PC-9 (cell line): ENCODE measurements around the gene PLK1. TPM values are rescaled to one million over a fixed set of nuclear protein-coding genes. Genes with fewer than 3 reads are reported as not detected.
"Not testable (repeated sequence)": the region's sequence is repeated elsewhere in the genome, so short reads cannot be mapped to it uniquely, and the experiment has no call there.

Source experiments
- BruUV-seq: library from RNA; stranded (reverse); fragments of 400-500 nt; replicated peaks from 2 replicates; lab custom pipeline; 2021; lab: Mats Ljungman, UMichigan
- CTCF ChIA-PET: fragments of 300-600 bp; sonication (Branson Sonifier 250); formaldehyde crosslinking; loops from one replicate; lab custom pipeline; 2022; ENCODE audit warnings: antibody characterized with exemption; lab: Charles Lee
- POLR2A ChIA-PET: fragments of 300-600 bp; sonication (Branson Sonifier 250); formaldehyde crosslinking; loops from one replicate; lab custom pipeline; 2022; ENCODE audit warnings: antibody characterized with exemption; ENCODE audit not compliant: unreplicated experiment; lab: Charles Lee
- DNase-seq, 2 experiments: peaks; one replicate each; pipeline versions ENCODE4 v3.0.0 to v3.0.0-alpha.2; 2015 to 2022; ENCODE audit warnings: mixed read lengths in 1 of 2
- H2AFZ ChIP-seq: fragments of 200-600 bp; sonication (generic); 2 replicates; pipeline ENCODE4 v1.8.1; 2017; ENCODE audit warnings: antibody characterized with exemption
- H3F3A ChIP-seq: fragments of 200-600 bp; sonication (generic); 2 replicates; pipeline ENCODE4 v1.8.1; 2017; ENCODE audit warnings: antibody characterized with exemption, mild to moderate bottlenecking, low read depth; ENCODE audit not compliant: insufficient read depth
- H3K27ac ChIP-seq: fragments of 200-600 bp; sonication (generic); 2 replicates; pipeline ENCODE4 v1.6.1; 2016; ENCODE audit warnings: mixed run types
- H3K27me3 ChIP-seq: fragments of 200-600 bp; sonication (generic); 2 replicates; pipeline ENCODE4 v1.6.1; 2016; ENCODE audit warnings: low read depth, mixed run types; ENCODE audit not compliant: insufficient read depth
- H3K36me3 ChIP-seq: fragments of 200-600 bp; sonication (generic); 2 replicates; pipeline ENCODE4 v1.6.1; 2016; ENCODE audit warnings: low read depth, mixed run types
- H3K4me1 ChIP-seq: fragments of 200-600 bp; sonication (generic); replicated peaks from 2 replicates; pipeline ENCODE4 v1.6.1; 2016; ENCODE audit warnings: mixed run types; ENCODE audit not compliant: insufficient read depth
- H3K4me2 ChIP-seq: fragments of 200-600 bp; sonication (generic); 2 replicates; pipeline ENCODE4 v1.6.1; 2017; ENCODE audit warnings: mixed run types
- H3K4me3 ChIP-seq: fragments of 200-600 bp; sonication (generic); 2 replicates; pipeline ENCODE4 v1.6.1; 2016; ENCODE audit warnings: mixed run types
- H3K79me2 ChIP-seq: fragments of 200-600 bp; sonication (generic); 2 replicates; pipeline ENCODE4 v1.6.1; 2017; ENCODE audit warnings: low read depth, mixed run types
- H3K9me2 ChIP-seq: fragments of 200-600 bp; sonication (generic); 2 replicates; pipeline ENCODE4 v1.8.1; 2017; ENCODE audit warnings: mild to moderate bottlenecking; ENCODE audit not compliant: insufficient read depth
- H3K9me3 ChIP-seq: fragments of 200-600 bp; sonication (generic); 2 replicates; pipeline ENCODE4 v1.8.1; 2016; ENCODE audit warnings: low read depth; ENCODE audit not compliant: insufficient read depth
- H4K20me1 ChIP-seq: fragments of 200-600 bp; sonication (generic); 2 replicates; pipeline ENCODE4 v1.8.1; 2017; ENCODE audit not compliant: insufficient read depth
- EZH2 ChIP-seq: fragments of 200-600 bp; sonication (generic); IDR thresholded peaks from 2 replicates; pipeline ENCODE4 v1.8.0; 2017; ENCODE audit warnings: antibody characterized with exemption, low read depth
- intact Hi-C: fragments of 100-400 bp; cut with micrococcal nuclease; formaldehyde crosslinking; loops from one replicate; pipeline ENCODE4 v1.10.0; 2022; ENCODE audit not compliant: unreplicated experiment
- total RNA-seq: library from RNA; stranded (reverse); gene quantifications from 2 replicates; pipeline ENCODE4 v1.2.3, GENCODE V29; 2021
- TF ChIP-seq, protein P1 (sequence below): fragments of 200-600 bp; sonication (generic); conservative IDR thresholded peaks from 2 replicates; pipeline ENCODE4 v1.6.1; 2017; ENCODE audit warnings: mixed run types, antibody characterized with exemption, mild to moderate bottlenecking, moderate library complexity

PLK1 gene
- total RNA-seq, 1 experiment from 2014 or later: 169 TPM

DNA sequence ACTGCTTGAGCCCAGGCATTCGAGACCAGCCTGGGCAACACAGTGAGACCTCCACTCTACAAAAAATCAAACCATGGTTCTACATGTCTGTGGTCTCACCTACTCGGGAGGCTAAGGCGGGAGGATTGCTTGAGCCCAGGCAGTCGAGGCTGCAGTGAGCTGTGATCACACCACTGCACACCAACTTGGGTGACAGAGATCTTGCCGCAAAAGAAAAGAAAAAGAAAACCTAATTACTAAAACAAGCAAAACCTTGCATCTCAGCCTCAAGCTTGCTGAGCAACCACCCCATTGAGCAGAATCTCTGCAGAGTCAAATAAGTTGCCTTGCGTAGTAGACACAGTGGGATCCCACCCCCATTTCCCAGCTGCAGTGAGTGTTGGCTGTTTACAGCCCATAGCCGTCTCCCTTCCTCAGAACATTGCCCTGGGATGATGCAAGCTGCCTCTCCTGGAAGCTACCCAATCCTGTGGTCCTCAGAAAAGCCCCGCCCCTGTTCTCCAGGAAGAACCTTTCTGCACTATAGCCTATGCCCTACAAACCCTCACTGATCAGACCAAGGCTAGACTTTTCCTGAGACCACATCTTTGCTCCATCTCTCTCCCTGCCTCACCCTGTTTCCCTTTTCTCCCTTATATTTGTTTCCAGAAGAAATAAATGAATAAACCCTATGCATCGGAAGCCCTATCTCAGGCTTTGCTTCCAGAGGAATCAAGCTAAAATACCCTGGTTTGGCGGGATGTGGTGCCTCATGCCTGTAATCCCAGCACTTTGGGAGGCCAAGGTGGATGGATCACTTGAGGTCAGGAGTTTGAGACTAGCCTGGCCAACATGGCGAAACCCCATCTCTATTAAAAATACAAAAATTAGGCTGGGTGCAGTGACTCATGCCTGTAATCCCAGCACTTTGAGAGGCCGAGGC lies 51.1 kb downstream of the PLK1 start:
- Histone ChIP-seq H3K9me3 (no peaks in the 10 kb centered on the region), H3K4me1 (peaks cover 8% of the 10 kb centered on the region; the same call in 1 of the 2 replicates), H4K20me1 (no peaks in the 10 kb centered on the region), H3K79me2 (no peaks in the 10 kb centered on the region), H3F3A (no peaks in the 10 kb centered on the region), H3K36me3 (no peaks in the 10 kb centered on the region), H3K27me3 (no peaks in the 10 kb centered on the region), H3K4me3 (no peak overlapping the region), H2AFZ (peak overlapping the region; percentile 64; the same call in 1 of the 2 replicates), H3K27ac (no peak overlapping the region), H3K9me2 (no peaks in the 10 kb centered on the region), H3K4me2 (peak overlapping the region; percentile 55)
- intact Hi-C loops: loop anchor here (2.0 kb wide), 1 partner anchor 51 kb away; the partner anchor contains the start of gene PLK1
- no peak for TF ChIP-seq EZH2
- TF ChIP-seq, protein P1, sequence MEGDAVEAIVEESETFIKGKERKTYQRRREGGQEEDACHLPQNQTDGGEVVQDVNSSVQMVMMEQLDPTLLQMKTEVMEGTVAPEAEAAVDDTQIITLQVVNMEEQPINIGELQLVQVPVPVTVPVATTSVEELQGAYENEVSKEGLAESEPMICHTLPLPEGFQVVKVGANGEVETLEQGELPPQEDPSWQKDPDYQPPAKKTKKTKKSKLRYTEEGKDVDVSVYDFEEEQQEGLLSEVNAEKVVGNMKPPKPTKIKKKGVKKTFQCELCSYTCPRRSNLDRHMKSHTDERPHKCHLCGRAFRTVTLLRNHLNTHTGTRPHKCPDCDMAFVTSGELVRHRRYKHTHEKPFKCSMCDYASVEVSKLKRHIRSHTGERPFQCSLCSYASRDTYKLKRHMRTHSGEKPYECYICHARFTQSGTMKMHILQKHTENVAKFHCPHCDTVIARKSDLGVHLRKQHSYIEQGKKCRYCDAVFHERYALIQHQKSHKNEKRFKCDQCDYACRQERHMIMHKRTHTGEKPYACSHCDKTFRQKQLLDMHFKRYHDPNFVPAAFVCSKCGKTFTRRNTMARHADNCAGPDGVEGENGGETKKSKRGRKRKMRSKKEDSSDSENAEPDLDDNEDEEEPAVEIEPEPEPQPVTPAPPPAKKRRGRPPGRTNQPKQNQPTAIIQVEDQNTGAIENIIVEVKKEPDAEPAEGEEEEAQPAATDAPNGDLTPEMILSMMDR: no peak
- peak; percentile 37 to 55 for DNase-seq
- BruUV-seq: no TSS peak
- ChIA-PET CTCF (interaction anchor here (0.5 to 0.7 kb wide), 3 partner anchors 44 to 75 kb away, joined by 4 to 8 read pairs (median 8); no protein-coding TSS in a partner anchor), POLR2A (no interaction called here)

GRCh38 chr16:23734176-23734893 lies 55.6 kb downstream of the PLK1 start:
- Histone ChIP-seq H3K9me2 (no peaks in the 10 kb centered on the region), H3K4me1 (peaks cover 8% of the 10 kb centered on the region; the same call in 1 of the 2 replicates), H3K9me3 (no peaks in the 10 kb centered on the region), H3K27me3 (peaks cover 23% of the 10 kb centered on the region), H3K79me2 (no peaks in the 10 kb centered on the region), H3K4me3 (no peak overlapping the region), H3K4me2 (no peak overlapping the region), H2AFZ (no peak overlapping the region), H3K27ac (no peak overlapping the region), H4K20me1 (no peaks in the 10 kb centered on the region), H3F3A (no peaks in the 10 kb centered on the region), H3K36me3 (no peaks in the 10 kb centered on the region)
- POLR2A ChIA-PET: no interaction called here
- CTCF ChIA-PET: interaction anchor here (0.6 kb wide), 1 partner anchor 1007 kb away, joined by 3 read pairs; no protein-coding TSS in a partner anchor
- no peak for TF ChIP-seq EZH2
- TF ChIP-seq, protein P1: no peak
- BruUV-seq: no TSS peak
- no peak for DNase-seq
- intact Hi-C loops: no loop called here

DNA sequence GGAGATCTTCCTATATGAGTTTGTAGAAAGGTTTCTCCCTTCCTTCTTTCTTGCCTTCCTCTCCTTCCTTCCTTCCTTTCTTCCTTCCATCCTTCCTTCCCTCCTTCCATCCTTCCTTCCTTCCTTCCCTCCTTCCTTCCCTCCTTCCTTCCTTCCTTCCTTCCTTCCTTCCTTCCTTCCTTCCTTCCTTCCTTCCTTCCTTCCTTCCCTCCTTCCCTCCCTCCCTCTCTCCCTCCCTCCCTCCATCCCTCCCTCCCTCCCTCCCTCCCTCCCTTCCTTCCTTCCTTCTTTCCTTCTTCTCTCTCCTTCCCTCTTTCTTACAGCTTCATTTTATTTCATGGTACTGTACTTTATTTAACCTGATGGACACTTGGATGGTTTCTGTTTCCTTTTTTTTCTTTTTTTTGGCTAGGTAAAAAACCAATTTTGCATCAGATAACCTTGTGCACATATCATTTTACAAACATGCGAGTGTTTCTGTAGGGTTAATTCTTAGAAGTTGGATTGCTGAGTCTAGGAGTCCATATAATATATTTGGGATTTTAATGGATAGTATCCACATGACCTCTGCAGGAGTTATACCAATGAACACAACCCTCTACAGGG lies 58.8 kb downstream of the PLK1 start:
- H3K4me1 ChIP-seq, H3K27ac ChIP-seq, POLR2A ChIA-PET, H3K4me3 ChIP-seq, H4K20me1 ChIP-seq, H3F3A ChIP-seq, H2AFZ ChIP-seq, H3K9me2 ChIP-seq, H3K9me3 ChIP-seq, H3K79me2 ChIP-seq, DNase-seq, CTCF ChIA-PET, BruUV-seq, H3K4me2 ChIP-seq, H3K36me3 ChIP-seq: not testable (repeated sequence)
- intact Hi-C loops: loop anchor here (5.0 kb wide), 1 partner anchor 765 kb away; no protein-coding TSS in a partner anchor
- H3K27me3 ChIP-seq: peaks cover 50% of the 10 kb centered on the region
